ENCODE data around the gene HHIPL1. TPM values are rescaled to one million over a fixed set of nuclear protein-coding genes. Genes with fewer than 3 reads are reported as not detected.

Gene HHIPL1
- total RNA-seq, 2 experiments from 2014 or later = 0.15 to 0.31 TPM

DNA sequence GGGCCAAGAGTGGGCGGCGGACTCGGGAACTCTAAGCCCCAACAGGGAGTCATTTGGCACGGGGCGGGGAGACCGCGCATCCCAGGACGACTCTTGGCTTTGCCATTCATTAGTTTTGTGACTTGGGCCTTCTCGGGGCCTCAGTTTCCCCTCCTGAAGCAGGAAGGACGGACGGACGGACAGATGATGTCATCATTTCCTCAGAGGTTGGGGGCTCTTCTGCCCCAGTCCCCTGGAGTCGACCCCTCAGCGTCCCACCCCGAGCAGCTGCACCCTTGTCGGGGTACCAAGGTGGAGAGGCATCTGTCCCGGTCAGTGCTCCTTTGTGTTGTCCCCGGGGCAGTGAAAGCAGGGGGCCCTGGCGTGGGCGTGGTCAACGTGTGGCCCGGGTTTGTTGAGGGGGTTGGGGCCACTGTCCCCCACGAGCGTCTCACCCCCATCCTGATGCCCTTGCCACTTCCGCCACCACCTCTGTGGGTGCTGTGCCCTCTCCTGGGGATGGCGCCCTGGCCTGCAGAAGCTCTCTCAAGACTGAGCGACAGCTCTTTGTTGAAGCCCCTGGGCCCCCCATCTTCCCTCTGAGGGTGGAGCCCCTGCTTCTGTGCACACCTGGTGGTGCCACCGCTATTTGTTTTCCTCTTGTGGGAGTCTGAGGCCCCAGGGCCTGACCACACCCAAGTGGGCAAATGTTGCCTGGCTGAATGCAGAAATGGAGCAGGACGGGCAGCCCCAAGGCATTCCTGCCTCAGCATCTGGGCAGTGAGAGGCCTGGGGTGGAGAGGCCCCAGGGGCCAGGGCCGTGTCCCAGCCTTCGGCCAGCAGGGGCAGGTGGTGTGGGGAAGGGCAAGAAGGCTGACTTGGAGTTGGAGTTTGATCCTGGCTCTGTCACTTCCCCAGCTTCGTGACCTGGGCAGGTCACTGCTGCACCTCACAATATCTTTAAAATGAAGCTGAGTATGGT, 896 bp downstream of the HHIPL1 start:
- H3K4me3 Mint-ChIP-seq = peak overlapping the region; percentile 3
- no peaks in the 10 kb centered on the region for H3K9me3 Mint-ChIP-seq
- peaks cover 18% of the 10 kb centered on the region for H3K27me3 Mint-ChIP-seq (ENCODE audit: low read depth)
- H3K4me1 Mint-ChIP-seq (ENCODE audit: low read depth) = no peaks in the 10 kb centered on the region
- H3K27ac Mint-ChIP-seq = no peak overlapping the region
- no peaks in the 10 kb centered on the region for H3K36me3 Mint-ChIP-seq (ENCODE audit: low read depth)
- CTCF ChIA-PET = no interaction called here
- intact Hi-C loops (cut with micrococcal nuclease) = no loop called here
- DNase-seq = no peak

GRCh38 chr14:99647411-99647810, 2.5 kb downstream of the HHIPL1 start:
- no peak overlapping the region for H3K27ac Mint-ChIP-seq
- no peak for DNase-seq
- H3K4me3 Mint-ChIP-seq = no peak overlapping the region
- H3K36me3 Mint-ChIP-seq (ENCODE audit: low read depth) = no peaks in the 10 kb centered on the region
- no peaks in the 10 kb centered on the region for H3K9me3 Mint-ChIP-seq
- intact Hi-C loops (cut with micrococcal nuclease) = no loop called here
- H3K27me3 Mint-ChIP-seq (ENCODE audit: low read depth) = peaks cover 18% of the 10 kb centered on the region
- CTCF ChIA-PET = no interaction called here
- H3K4me1 Mint-ChIP-seq (ENCODE audit: low read depth) = no peaks in the 10 kb centered on the region

DNA sequence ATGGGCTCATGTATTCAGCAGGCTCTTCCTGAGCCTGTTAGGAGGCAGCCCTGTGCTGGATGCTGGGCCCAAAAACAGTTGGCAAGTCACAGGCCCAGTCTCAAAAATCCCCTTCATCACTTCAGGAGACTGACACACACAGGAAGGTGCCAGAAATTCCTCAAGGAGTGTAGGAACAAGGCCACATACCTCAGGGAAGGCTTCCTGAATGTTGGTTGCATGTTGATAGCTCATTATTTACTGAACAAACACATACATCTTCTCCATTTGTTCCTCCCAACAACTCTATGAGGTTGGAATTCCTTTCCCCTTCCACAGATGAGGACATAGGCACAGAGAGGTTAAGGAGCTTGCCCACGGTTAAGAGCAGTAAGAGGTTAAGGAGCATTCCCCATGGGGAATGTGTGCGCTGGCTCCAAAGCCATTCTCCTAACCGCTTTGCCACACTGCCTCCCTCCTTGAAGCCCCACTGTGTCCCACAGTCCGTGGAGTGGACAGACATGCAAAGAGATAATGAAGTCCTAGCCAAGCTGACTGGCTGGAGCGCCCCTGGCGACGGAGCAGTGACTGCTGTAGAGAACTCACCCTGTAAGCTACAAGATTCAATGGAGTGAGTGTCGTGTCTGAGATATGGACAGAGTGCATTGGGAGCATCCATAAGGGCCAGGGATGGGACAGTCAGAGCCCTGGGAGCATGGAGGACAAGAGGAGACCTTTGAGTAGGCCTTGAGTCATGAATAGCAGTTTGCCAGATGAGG, 3.3 kb downstream of the HHIPL1 start:
- no peak for DNase-seq
- H3K36me3 Mint-ChIP-seq (ENCODE audit: low read depth) = no peaks in the 10 kb centered on the region
- no peak overlapping the region for H3K27ac Mint-ChIP-seq
- intact Hi-C loops (cut with micrococcal nuclease) = no loop called here
- H3K27me3 Mint-ChIP-seq (ENCODE audit: low read depth) = peaks cover 18% of the 10 kb centered on the region
- H3K4me1 Mint-ChIP-seq (ENCODE audit: low read depth) = no peaks in the 10 kb centered on the region
- CTCF ChIA-PET = no interaction called here
- no peak overlapping the region for H3K4me3 Mint-ChIP-seq
- no peaks in the 10 kb centered on the region for H3K9me3 Mint-ChIP-seq

- Mint-ChIP-seq H3K9me3 (no peaks in the 10 kb centered on the region), H3K4me3 (no peak overlapping the region), H3K36me3 (ENCODE audit: low read depth) (no peaks in the 10 kb centered on the region), H3K27ac (no peak overlapping the region), H3K4me1 (ENCODE audit: low read depth) (no peaks in the 10 kb centered on the region), H3K27me3 (ENCODE audit: low read depth) (peaks cover 13% of the 10 kb centered on the region)
- intact Hi-C loops (cut with micrococcal nuclease) = no loop called here
- no peak for DNase-seq
- CTCF ChIA-PET = no interaction called here
These were observed 4.3 kb downstream of the HHIPL1 start for GRCh38 chr14:99649219-99649618.

- CTCF ChIA-PET = interaction anchor here (0.5 kb wide), 1 partner anchor 185 kb away, joined by 3 read pairs; no protein-coding TSS in a partner anchor
- H3K27me3 Mint-ChIP-seq (ENCODE audit: low read depth) = peaks cover 13% of the 10 kb centered on the region
- no peaks in the 10 kb centered on the region for H3K4me1 Mint-ChIP-seq (ENCODE audit: low read depth)
- H3K27ac Mint-ChIP-seq = no peak overlapping the region
- no peak for DNase-seq
- intact Hi-C loops (cut with micrococcal nuclease) = no loop called here
- no peak overlapping the region for H3K4me3 Mint-ChIP-seq
- no peaks in the 10 kb centered on the region for H3K9me3 Mint-ChIP-seq
- H3K36me3 Mint-ChIP-seq (ENCODE audit: low read depth) = no peaks in the 10 kb centered on the region
These were observed 4.7 kb downstream of the HHIPL1 start for GRCh38 chr14:99649643-99650042.

- CTCF ChIA-PET = interaction anchor here (0.5 kb wide), 1 partner anchor 184 kb away, joined by 3 read pairs; no protein-coding TSS in a partner anchor
- Mint-ChIP-seq H3K9me3 (no peaks in the 10 kb centered on the region), H3K27ac (no peak overlapping the region), H3K4me3 (no peak overlapping the region), H3K4me1 (ENCODE audit: low read depth) (no peaks in the 10 kb centered on the region), H3K36me3 (ENCODE audit: low read depth) (no peaks in the 10 kb centered on the region), H3K27me3 (ENCODE audit: low read depth) (peaks cover 13% of the 10 kb centered on the region)
- intact Hi-C loops (cut with micrococcal nuclease) = no loop called here
- DNase-seq = no peak
These were observed 5.3 kb downstream of the HHIPL1 start for GRCh38 chr14:99650189-99650588.

DNA sequence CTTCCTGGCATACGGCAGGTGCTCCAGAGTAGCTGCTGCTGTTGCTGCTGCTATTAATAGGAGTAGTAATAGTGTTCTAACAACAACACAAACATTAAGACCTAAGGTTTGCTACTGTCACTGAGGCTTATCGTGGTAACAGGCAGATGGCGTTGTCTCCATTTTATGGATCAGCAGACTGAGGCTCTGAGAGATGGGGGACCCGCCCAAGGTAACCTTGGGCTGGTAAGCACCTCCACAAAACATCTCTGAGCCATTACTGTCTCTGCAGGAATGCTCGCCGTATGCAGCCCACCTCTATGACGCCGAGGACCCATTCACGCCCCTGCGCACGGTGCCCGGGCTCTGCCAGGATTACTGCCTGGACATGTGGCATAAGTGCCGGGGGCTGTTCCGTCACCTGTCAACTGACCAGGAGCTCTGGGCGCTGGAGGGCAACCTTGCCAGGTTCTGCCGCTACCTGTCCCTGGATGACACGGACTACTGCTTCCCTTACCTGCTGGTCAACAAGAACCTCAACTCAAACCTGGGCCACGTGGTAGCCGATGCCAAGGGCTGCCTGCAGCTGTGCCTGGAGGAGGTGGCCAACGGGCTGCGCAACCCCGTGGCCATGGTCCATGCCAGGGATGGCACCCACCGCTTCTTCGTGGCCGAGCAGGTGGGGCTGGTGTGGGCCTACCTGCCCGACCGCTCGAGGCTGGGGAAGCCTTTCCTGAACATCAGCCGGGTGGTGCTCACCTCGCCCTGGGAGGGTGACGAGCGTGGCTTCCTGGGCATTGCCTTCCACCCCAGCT, 7.2 kb downstream of the HHIPL1 start:
- no peak for DNase-seq
- H3K4me1 Mint-ChIP-seq (ENCODE audit: low read depth) = no peaks in the 10 kb centered on the region
- intact Hi-C loops (cut with micrococcal nuclease) = no loop called here
- H3K27me3 Mint-ChIP-seq (ENCODE audit: low read depth) = peaks cover 4% of the 10 kb centered on the region
- H3K4me3 Mint-ChIP-seq = no peak overlapping the region
- H3K36me3 Mint-ChIP-seq (ENCODE audit: low read depth) = no peaks in the 10 kb centered on the region
- CTCF ChIA-PET = no interaction called here
- H3K27ac Mint-ChIP-seq = no peak overlapping the region
- H3K9me3 Mint-ChIP-seq = no peaks in the 10 kb centered on the region

GRCh38 chr14:99654235-99654985, 9.5 kb downstream of the HHIPL1 start:
- Mint-ChIP-seq H3K4me3 (no peak overlapping the region), H3K4me1 (ENCODE audit: low read depth) (peaks cover 2% of the 10 kb centered on the region), H3K27me3 (ENCODE audit: low read depth) (peaks cover 17% of the 10 kb centered on the region), H3K36me3 (ENCODE audit: low read depth) (no peaks in the 10 kb centered on the region), H3K9me3 (no peaks in the 10 kb centered on the region), H3K27ac (no peak overlapping the region)
- intact Hi-C loops (cut with micrococcal nuclease) = no loop called here
- CTCF ChIA-PET = interaction anchor here (0.6 to 1.2 kb wide), 2 partner anchors 147 to 231 kb away, joined by 3 read pairs; no protein-coding TSS in a partner anchor
- DNase-seq = peak; percentile 14

DNA sequence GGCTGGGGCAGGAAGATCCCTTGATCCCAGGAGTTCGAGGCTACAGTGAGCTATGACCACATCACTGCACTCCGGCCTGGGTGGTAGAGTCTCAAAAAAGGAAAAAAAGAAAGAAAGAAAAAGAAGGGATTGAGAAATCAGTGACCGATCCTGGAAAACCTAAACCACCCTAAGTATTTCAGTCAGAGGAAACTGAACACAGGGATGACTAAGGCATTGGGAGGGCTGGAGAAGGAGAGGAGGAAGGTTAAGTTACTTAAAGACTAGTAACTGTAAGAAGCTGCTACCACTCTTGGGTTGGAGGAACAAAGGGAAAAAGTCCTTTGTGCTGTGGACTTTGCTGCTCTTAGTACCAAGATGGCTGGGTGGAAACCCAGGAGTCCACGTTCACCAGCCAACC, 10.6 kb downstream of the HHIPL1 start:
- H3K27me3 Mint-ChIP-seq (ENCODE audit: low read depth) = peaks cover 23% of the 10 kb centered on the region
- CTCF ChIA-PET = interaction anchor here (1.2 kb wide), 1 partner anchor 230 kb away, joined by 3 read pairs; no protein-coding TSS in a partner anchor
- intact Hi-C loops (cut with micrococcal nuclease) = no loop called here

DNA sequence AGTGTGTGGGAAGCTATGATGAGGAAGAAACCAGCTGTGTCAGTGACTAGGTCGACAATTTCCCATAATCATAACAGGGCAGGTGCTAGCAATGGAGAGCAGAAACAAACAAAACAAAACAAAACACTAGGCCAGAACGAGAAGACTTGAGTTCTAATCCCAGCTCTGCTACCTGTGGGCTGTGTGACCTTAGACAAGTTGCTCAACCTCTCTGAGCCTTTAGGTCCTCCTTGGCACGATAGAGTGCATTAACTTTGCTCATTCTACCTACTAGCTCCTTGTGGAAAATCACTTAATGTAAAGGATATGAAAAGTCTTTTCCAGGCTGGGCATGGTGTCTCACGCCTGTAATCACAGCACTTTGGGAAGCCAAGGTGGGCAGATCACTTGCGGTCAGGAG, 11.2 kb downstream of the HHIPL1 start:
- Mint-ChIP-seq H3K9me3 (no peaks in the 10 kb centered on the region), H3K4me3 (no peak overlapping the region), H3K36me3 (ENCODE audit: low read depth) (no peaks in the 10 kb centered on the region), H3K4me1 (ENCODE audit: low read depth) (peaks cover 7% of the 10 kb centered on the region), H3K27me3 (ENCODE audit: low read depth) (peaks cover 26% of the 10 kb centered on the region), H3K27ac (no peak overlapping the region)
- CTCF ChIA-PET = no interaction called here
- DNase-seq = no peak
- intact Hi-C loops (cut with micrococcal nuclease) = no loop called here

More for the DNA sequence above, 10.6 kb downstream of the HHIPL1 start:
- DNase-seq = no peak
- no peak overlapping the region for H3K27ac Mint-ChIP-seq
- peaks cover 7% of the 10 kb centered on the region for H3K4me1 Mint-ChIP-seq (ENCODE audit: low read depth)
- H3K4me3 Mint-ChIP-seq = no peak overlapping the region
- no peaks in the 10 kb centered on the region for H3K9me3 Mint-ChIP-seq
- H3K36me3 Mint-ChIP-seq (ENCODE audit: low read depth) = no peaks in the 10 kb centered on the region

DNA sequence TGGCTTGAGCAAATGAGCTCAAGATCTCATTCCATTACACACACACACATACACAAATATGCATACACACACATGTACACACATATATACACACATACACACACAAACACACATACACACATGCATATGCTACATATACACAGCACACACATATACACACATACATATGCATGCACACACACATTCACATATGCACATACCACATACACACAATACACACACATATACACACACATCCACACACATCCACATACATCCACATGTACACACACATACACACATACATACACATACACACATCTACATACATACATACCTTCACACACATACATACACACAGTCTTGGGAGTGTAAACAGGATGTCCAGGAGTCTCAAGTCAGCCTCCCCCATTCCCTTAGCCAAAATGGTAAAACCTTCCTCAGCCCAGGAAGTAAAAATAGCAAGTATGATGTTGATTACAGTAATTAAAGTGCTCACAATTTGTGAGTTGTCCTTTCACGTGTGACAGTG, 12.8 kb downstream of the HHIPL1 start:
- Mint-ChIP-seq H3K9me3 (no peaks in the 10 kb centered on the region), H3K27ac (no peak overlapping the region), H3K27me3 (ENCODE audit: low read depth) (peaks cover 32% of the 10 kb centered on the region), H3K4me3 (no peak overlapping the region), H3K4me1 (ENCODE audit: low read depth) (peaks cover 7% of the 10 kb centered on the region), H3K36me3 (ENCODE audit: low read depth) (no peaks in the 10 kb centered on the region)
- DNase-seq = no peak
- intact Hi-C loops (cut with micrococcal nuclease) = no loop called here
- CTCF ChIA-PET = no interaction called here
